Brain microvascular endothelial cell (primary cell): ENCODE results near the gene PTPN23.
"Not testable (repeated sequence)": the region's sequence is repeated elsewhere in the genome, so short reads cannot be mapped to it uniquely, and the experiment has no call there.

Experiments
- DNase-seq: peaks from one replicate; pipeline ENCODE4 v3.0.0-alpha.2; 2020
- H3K27ac ChIP-seq: fragments of 250-450 bp; sonication (Bioruptor Pico); 2 replicates; pipeline ENCODE4 v1.5.1; 2020; ENCODE audit warnings: mild to moderate bottlenecking, moderate library complexity
- H3K27me3 ChIP-seq: fragments of 250-450 bp; sonication (Bioruptor Pico); replicated peaks from 2 replicates; pipeline ENCODE4 v1.5.1; 2020; ENCODE audit warnings: mild to moderate bottlenecking
- H3K36me3 ChIP-seq: fragments of 250-450 bp; sonication (Bioruptor Pico); replicated peaks from 2 replicates; pipeline ENCODE4 v1.5.1; 2020; ENCODE audit warnings: mild to moderate bottlenecking
- H3K4me3 ChIP-seq: 2 replicates; pipeline ENCODE4 v1.5.1; 2011; ENCODE audit warnings: low read depth, mild to moderate bottlenecking, control low read depth, low read length, moderate library complexity
- in situ Hi-C: cut with HindIII; loops from 2 replicates; pipeline ENCODE4 v1.10.0; 2017; ENCODE audit warnings: low sequenced_read_pairs, low pct_ligation_motif_present
- TF ChIP-seq, protein P1 (sequence below): IDR thresholded peaks from 2 replicates; pipeline ENCODE4 v1.5.1; 2011; ENCODE audit warnings: low read depth, mild to moderate bottlenecking, moderate library complexity, low read length, control low read depth, inconsistent platforms; ENCODE audit errors: missing control alignments

PTPN23 gene

DNA sequence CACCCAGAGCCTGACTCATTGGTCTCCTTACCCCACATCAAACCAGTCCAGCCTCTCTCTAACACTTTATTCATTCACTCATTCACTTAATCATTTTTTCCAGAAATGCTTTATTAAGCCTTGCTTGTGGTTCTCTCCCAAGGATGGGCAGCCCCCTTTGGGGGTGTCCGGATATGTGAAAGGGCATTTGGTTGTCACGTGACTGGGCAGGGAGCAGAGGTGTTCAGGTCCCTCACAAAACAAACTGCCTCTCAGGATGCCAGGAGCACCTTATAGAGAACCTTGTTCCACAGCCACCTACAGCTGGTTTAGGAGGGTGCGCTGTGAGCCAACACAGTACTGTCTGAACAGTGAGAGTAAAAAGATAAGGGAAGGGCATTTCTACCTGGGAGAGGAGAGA, 25.8 kb upstream of the PTPN23 start:
- Histone ChIP-seq H3K27ac (no peak overlapping the region), H3K4me3 (no peak overlapping the region), H3K36me3 (no peaks in the 10 kb centered on the region), H3K27me3 (no peaks in the 10 kb centered on the region)
- in situ Hi-C loops: no loop called here
- TF ChIP-seq, protein P1, sequence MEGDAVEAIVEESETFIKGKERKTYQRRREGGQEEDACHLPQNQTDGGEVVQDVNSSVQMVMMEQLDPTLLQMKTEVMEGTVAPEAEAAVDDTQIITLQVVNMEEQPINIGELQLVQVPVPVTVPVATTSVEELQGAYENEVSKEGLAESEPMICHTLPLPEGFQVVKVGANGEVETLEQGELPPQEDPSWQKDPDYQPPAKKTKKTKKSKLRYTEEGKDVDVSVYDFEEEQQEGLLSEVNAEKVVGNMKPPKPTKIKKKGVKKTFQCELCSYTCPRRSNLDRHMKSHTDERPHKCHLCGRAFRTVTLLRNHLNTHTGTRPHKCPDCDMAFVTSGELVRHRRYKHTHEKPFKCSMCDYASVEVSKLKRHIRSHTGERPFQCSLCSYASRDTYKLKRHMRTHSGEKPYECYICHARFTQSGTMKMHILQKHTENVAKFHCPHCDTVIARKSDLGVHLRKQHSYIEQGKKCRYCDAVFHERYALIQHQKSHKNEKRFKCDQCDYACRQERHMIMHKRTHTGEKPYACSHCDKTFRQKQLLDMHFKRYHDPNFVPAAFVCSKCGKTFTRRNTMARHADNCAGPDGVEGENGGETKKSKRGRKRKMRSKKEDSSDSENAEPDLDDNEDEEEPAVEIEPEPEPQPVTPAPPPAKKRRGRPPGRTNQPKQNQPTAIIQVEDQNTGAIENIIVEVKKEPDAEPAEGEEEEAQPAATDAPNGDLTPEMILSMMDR: no peak
- no peak for DNase-seq

DNA sequence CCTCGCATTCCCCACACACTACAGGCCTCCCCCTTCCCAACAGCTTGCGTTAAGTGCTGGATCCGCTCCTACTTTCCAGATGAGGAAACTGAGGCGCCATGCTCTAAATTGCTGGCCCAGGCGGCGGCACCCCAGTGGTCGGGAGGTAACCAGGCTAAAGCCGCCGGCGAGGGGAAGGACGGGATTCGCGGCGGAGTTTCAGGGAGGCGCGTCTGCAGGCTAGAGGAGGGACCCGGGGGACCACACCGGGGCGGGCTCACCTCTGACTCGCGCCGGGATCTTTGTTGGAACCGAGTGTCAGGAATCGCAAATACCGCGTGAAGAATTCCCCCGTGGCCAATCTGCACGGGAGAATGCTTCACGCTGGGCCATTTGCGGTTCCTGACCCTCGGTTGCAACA, 24.6 kb upstream of the PTPN23 start:
- no peak overlapping the region for H3K27ac ChIP-seq
- H3K27me3 ChIP-seq: no peaks in the 10 kb centered on the region
- in situ Hi-C loops: no loop called here
- DNase-seq: no peak
- no peak overlapping the region for H3K4me3 ChIP-seq
- TF ChIP-seq, protein P1: no peak
- no peaks in the 10 kb centered on the region for H3K36me3 ChIP-seq

DNA sequence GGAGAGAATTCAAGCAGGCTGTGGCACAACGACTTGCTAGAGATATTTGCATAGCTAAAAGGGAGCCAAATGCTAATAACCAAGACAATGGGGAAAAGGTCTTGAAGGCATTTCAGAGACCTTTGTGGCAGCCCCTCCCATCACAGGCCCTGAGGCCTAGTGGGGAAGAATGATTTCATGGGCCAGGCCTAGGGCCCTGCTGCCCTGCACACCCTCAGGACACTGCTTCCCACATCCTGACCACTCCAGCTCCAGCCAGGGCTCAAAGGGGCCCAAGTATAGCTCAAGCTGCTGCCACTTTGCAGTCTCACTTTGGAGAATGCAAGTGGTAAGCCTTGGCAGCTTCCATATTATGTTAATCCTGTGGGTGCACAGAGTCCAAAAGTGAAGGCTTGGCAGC, 21.5 kb upstream of the PTPN23 start:
- Histone ChIP-seq H3K4me3 (no peak overlapping the region), H3K36me3 (no peaks in the 10 kb centered on the region), H3K27ac (no peak overlapping the region), H3K27me3 (no peaks in the 10 kb centered on the region)
- TF ChIP-seq, protein P1: no peak
- DNase-seq: no peak
- in situ Hi-C loops: no loop called here

DNA sequence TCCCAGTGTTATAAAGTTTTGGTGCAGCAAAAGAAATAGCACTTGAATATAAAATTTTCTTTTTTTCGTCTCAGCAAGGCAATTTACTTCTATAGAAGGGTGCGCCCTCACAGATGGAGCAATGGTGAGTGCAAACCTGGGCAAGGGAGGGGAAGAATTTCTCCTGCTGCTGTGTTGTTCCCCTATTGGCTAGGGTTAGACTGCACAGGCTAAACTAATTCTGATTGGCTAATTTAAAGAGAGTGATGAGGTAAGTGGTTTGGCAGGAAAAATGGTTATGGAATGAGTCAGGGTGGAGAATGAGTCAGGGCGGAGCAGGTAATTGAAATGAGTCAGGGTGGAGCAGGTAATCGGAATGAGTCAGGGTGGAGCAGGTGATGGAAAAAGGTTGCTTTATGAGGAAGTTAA, 20.7 kb upstream of the PTPN23 start:
- in situ Hi-C loops, DNase-seq, H3K27me3 ChIP-seq, H3K4me3 ChIP-seq, H3K36me3 ChIP-seq, H3K27ac ChIP-seq: not testable (repeated sequence)

DNA sequence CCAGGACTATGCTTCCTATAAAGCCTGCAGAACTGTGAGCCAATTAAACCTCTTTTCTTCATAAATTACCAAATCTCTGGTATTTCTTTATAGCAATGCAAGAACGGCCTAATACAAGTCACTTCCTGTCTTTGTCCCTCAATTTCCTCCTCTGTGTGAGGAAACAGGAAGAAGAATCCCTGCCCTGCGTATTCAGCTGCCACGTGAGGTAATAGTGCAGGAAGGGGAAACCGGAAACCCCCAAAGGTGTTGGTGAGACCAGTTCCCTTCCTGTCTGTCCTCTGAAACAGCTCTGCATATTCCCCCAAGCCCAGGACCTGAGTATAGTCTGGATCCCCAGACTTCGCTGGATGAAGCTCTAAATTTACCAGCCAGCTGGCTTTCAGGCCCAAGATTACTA, 18.1 kb upstream of the PTPN23 start:
- TF ChIP-seq, protein P1: no peak
- no peak overlapping the region for H3K4me3 ChIP-seq
- no peak overlapping the region for H3K27ac ChIP-seq
- no peaks in the 10 kb centered on the region for H3K27me3 ChIP-seq
- in situ Hi-C loops: no loop called here
- DNase-seq: no peak
- no peaks in the 10 kb centered on the region for H3K36me3 ChIP-seq

DNA sequence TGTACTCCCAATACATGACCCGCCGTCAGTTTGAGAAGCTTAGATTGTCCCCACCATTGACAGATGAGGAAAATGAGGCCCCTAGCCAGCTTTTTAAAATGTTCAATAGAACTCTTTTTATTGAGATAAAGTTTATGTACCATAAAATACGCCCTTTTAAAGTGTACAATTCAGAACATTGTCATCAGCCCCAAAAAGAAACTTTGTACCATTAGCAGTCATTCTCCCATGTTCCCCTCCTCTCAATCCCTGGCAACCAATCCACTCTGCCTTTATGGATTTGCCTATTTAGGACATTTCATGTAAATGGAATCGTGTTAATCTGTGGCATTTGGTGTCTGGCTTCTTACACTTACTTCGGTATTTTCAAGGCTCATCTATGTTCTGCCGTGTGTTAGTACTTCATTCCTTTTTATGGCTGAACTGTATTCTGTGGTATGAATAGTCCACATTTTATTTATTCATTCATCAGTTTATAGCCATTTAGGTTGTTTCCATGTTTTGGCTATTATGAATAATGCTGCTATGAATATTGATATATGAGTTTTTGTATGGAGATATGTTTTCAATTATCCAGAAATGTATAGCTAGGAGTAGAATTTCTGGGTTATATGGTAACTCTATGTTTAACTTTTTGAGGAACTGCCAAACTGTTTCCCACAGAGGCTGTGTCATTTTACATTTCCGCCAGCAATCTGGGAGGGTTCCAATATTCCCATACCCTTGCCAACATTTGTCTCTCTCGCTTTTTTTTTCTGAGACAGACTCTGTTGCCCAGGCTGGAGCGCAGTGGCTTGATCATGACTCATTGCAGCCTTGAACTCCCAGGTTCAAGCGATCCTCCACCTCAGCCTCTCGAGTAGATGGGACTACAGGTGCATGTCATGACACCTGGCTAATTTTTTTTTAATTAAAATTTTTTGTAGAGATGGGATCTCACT, 15.3 kb upstream of the PTPN23 start:
- no peaks in the 10 kb centered on the region for H3K27me3 ChIP-seq
- H3K36me3 ChIP-seq: no peaks in the 10 kb centered on the region
- H3K27ac ChIP-seq: no peak overlapping the region
- in situ Hi-C loops: no loop called here
- no peak overlapping the region for H3K4me3 ChIP-seq
- TF ChIP-seq, protein P1: no peak
- DNase-seq: peak; percentile 28
